HG03442 (cell line): ENCODE measurements around the gene UBAP1L.

Source experiments
- ATAC-seq: cut with Tn5 transposase; IDR thresholded peaks from one replicate; pipeline ENCODE4 v1.9.1; 2021; ENCODE audit warnings: mild to moderate bottlenecking, moderate library complexity; ENCODE audit not compliant: unreplicated experiment

The UBAP1L gene

GRCh38 chr15:65067645-65068402 lies 47.2 kb downstream of the UBAP1L start, which contains the start of gene RASL12:
TSS of gene RASL12 (minus strand) at chr15:65067991. CDS start at chr15:65067835, 156 bp downstream.
- no peak for ATAC-seq

- ATAC-seq: no peak
Measured at GRCh38 chr15:65067317-65067644, 47.7 kb downstream of the UBAP1L start.

DNA sequence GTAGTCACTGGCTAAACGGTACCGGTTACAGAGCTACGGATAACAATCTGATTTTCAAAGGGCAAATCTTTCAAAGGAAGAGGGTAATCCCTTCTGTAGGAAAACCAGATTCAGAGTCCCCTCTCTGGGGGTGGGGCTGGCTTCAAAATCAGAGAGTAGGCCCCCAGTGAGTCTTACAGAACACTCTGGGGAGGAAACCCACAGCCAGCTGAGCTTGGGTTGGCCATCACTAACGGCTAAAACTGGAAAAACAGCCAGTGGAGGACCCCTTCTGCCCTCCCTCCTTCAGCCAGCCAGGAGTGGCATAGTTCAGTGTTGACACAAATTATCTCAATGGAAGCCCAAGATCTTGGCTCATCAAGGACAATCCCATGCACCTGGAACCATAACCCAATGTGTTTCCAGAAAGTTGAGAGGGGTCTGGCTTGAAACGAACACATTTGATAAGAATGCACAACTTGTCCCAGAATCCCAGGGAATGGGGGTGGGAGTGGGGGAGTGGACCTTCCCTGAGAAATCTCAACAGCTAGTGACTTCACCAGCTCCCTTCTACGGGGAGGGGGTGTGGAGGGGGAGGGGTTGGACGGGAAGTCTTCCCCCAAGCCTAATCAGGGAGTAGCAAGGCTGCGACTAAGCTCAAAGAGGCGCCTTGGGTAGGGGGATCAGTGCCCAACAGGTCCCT lies 48.2 kb downstream of the UBAP1L start:
- ATAC-seq: no peak

DNA sequence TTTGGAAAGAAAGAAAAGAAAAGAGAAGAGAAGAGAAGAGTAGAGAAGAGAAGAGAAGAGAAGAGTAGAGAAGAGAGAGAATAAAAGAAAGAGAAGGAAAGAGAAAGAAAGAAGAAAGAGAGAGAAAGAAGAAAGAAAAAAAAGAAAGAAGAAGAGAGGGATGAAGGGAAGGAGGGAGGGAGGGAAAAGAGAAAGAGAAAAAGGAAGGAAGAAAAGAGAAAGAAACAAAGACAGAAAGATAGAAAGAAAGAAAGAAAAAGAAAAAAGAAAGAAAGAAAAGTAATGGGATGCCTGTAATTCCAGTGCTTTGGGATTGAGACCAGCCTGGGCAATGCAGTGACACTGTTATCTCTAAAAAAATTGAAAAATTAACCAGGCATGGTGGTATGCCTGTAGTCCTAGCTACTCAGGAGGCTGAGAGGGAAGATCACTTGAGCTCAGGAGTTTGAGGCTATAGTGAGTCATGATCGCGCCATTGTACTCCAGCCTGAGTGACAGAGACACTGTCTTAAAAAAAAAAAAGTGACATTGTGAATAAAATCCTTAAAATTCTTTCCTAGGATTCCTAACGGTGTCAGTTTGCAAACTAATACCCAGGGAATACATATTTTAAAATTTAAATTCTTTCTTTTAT lies 48.9 kb downstream of the UBAP1L start:
- no peak for ATAC-seq

DNA sequence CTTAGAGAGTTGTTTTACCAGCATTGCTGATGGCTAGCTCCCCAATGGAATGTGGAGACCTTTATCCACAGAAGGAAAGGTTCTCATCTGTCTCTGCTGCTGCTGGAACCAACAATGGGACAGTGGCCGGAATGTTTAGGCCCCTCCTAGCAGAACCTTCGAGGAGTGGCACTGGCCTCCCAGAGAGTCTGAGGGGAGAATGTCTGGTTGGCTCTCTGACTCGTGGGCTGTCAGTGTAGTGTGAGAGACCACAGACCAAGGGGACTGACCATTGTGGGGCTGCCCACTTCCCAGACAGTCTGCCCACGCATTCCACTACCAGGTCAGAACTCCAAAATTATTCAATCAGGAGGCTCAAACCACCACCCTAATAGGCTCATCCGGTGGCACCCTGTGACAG lies 52.3 kb downstream of the UBAP1L start:
- no peak for ATAC-seq

GRCh38 chr15:65062061-65062460 lies 52.9 kb downstream of the UBAP1L start:
- no peak for ATAC-seq

GRCh38 chr15:65060641-65061397 lies 54.2 kb downstream of the UBAP1L start:
- no peak for ATAC-seq

- no peak for ATAC-seq
Measured at GRCh38 chr15:65059931-65060596, 54.9 kb downstream of the UBAP1L start.

GRCh38 chr15:65059369-65059750 lies 55.6 kb downstream of the UBAP1L start:
- ATAC-seq: no peak

GRCh38 chr15:65058394-65059368 lies 56.3 kb downstream of the UBAP1L start:
- ATAC-seq: no peak

- no peak for ATAC-seq
Measured at GRCh38 chr15:65057549-65057940, 57.5 kb downstream of the UBAP1L start.

GRCh38 chr15:65056868-65057548 lies 58.0 kb downstream of the UBAP1L start:
- no peak for ATAC-seq

DNA sequence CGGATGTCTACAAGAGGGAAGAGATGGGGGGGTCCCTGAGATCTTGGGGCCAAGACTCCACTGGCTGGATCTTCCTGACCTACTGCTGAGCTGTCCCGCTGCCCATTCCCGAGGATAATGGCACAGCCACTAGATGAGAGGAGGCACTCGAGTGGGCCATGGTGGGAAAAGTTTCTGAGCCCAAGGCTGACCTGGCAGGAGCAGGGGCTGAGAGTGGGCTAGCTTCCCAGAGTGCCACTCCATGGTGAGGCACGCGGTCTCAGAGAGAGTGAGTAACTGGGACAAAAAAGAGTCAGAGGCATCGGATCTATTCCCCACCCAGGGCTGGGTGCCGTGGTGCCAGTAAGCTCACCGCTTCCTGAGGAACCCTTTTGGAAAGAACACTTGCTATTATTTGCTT lies 58.9 kb downstream of the UBAP1L start:
- ATAC-seq: no peak

- no peak for ATAC-seq
Measured at GRCh38 chr15:65055201-65055870, 59.7 kb downstream of the UBAP1L start.

DNA sequence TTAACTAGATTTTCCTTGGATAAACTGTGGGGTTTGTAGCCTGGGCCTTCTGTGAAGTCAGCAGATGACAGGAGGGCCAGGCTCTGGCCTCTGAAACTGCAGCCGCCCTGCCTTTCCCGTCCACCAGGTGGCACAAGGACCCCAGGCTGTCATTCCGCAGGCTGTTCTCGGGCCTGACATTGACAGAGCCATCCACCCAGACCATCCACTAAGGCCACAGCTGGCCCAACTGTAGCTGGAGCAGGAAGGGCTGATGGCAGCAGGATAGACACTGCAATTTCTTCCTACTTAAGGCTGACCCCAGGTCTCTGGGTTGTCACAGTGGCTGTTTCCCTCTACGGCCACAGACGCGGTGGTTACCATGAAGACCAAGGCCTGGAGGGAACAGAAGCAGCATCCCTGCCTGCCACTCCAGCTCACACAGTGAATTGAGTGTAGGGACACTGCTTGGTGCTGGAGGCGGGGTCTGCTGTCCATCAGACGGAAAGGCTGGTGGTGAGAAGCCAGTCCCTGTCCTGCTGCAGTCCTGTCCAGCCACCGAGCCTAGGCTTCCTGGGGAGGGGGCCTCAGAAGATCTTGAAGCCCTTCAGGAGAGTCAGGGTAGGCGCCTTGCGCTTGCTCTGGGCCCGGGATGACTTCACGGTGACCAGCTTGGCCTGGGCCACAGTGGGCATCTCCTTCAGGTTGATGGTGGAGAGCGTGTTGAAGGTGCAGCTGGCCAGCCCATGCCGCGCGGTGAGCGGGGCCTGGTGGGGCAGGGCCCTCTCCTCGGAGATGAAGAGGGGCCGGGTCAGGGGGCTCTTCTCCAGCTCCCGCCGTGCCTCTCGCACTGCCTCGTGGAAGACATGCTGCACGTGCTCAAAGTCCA lies 60.4 kb downstream of the UBAP1L start:
- ATAC-seq: no peak

DNA sequence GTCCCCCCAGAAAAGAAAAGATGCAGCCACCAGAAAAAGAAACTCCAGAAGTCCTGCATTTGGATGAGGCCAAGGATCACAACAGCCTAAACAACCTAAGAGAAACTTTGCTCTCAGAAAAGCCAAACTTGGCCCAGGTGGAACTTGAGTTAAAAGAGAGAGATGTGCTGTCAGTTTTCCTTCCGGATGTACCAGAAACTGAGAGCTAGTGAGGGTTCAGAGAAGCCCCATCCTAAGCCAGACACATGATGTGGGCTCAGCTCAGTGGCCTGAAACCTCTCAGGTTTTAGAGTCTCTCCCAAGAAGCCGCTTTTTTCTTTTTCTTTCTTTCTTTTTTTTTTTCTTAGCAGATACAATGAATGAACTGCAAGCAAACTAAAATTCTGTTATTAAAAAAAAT lies 62.0 kb downstream of the UBAP1L start:
- no peak for ATAC-seq

DNA sequence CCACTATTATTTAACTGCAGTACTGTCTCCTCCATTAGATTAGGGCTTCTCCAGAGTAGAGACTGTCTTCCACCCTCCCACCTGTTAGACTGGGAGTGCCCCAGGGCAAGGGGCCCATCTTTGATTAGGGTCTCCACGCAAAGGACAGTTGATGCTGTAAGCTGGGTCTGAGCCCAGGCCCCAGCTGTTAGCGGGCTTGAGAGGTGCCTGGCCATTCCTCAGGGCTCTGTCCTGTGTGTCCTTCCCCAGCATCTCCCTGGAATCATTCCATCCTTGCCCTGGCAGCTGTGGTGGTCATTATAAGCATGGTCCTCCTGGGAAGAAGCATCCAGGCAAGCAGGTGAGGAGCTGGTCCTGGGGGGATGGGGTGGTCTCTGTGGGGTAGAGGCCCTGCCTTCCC lies 63.7 kb downstream of the UBAP1L start:
- ATAC-seq: no peak

GRCh38 chr15:65050270-65050669 lies 64.7 kb downstream of the UBAP1L start:
- ATAC-seq: no peak
